Cardiac muscle cell (in vitro differentiated cells and primary cell): Measurements from ENCODE around the gene HPSE2. TPM values are rescaled to one million over a fixed set of nuclear protein-coding genes. Genes with fewer than 3 reads are reported as not detected.

Source experiments
- DNase-seq, 2 donors: peaks; one replicate each; pipeline versions ENCODE4 v3.0.0 to v3.0.0-alpha.2; 2010 to 2017; ENCODE audit warnings: low read depth in 1 of 2, low spot score in 1 of 2
- H3K27ac ChIP-seq: fragments of 200-600 bp; sonication (generic); 2 replicates; pipeline ENCODE4 v1.5.1; 2016
- H3K27me3 ChIP-seq: fragments of 200-600 bp; sonication (generic); 2 replicates; pipeline ENCODE4 v1.6.0; 2016; ENCODE audit warnings: control low read depth
- H3K36me3 ChIP-seq: fragments of 200-600 bp; sonication (generic); 2 replicates; pipeline ENCODE4 v1.5.1; 2016; ENCODE audit warnings: control low read depth
- H3K4me1 ChIP-seq: fragments of 200-600 bp; sonication (generic); 2 replicates; pipeline ENCODE4 v1.8.1; 2017; ENCODE audit warnings: low read depth, mild to moderate bottlenecking, mixed run types
- H3K4me3 ChIP-seq: fragments of 200-600 bp; sonication (generic); 2 replicates; pipeline ENCODE4 v1.5.1; 2016; ENCODE audit warnings: mild to moderate bottlenecking
- H3K9me3 ChIP-seq: fragments of 200-600 bp; sonication (generic); 2 replicates; pipeline ENCODE4 v1.5.1; 2017; ENCODE audit warnings: low read depth, mild to moderate bottlenecking, control low read depth
- CTCF ChIP-seq: IDR thresholded peaks from 2 replicates; pipeline ENCODE4 v1.5.1; 2012; ENCODE audit warnings: low read depth, mild to moderate bottlenecking, low read length
- polyA plus RNA-seq: library from polyadenylated mRNA; unstranded; fragments of >200 nt; fragmentation: Nextera tagmentation; extraction: Ambion mirVana; gene quantifications from 2 replicates; pipeline ENCODE4 v1.2.1, GENCODE V29; 2016
- total RNA-seq: library from RNA; depleted of rRNA; stranded (reverse); fragments of >200 nt; gene quantifications from 2 replicates; pipeline ENCODE4 v1.2.3, GENCODE V29; 2016

HPSE2 gene
- total and polyA plus RNA-seq, 2 experiments from 2014 or later: 0.87 to 6.1 TPM

GRCh38 chr10:98687685-98688084 lies 548.0 kb downstream of the HPSE2 start:
- H3K9me3 ChIP-seq: no peaks in the 10 kb centered on the region
- no peak for TF ChIP-seq CTCF
- H3K4me3 ChIP-seq: no peak overlapping the region
- H3K4me1 ChIP-seq: no peaks in the 10 kb centered on the region
- no peak for DNase-seq
- no peaks in the 10 kb centered on the region for H3K27me3 ChIP-seq
- H3K27ac ChIP-seq: no peak overlapping the region
- no peaks in the 10 kb centered on the region for H3K36me3 ChIP-seq

- no peak overlapping the region for H3K4me3 ChIP-seq
- no peaks in the 10 kb centered on the region for H3K36me3 ChIP-seq
- no peaks in the 10 kb centered on the region for H3K27me3 ChIP-seq
- DNase-seq: no peak
- no peak overlapping the region for H3K27ac ChIP-seq
- no peaks in the 10 kb centered on the region for H3K9me3 ChIP-seq
- no peaks in the 10 kb centered on the region for H3K4me1 ChIP-seq
- TF ChIP-seq CTCF: no peak
These were observed 551.4 kb downstream of the HPSE2 start for GRCh38 chr10:98684019-98684899.

- no peak for DNase-seq
- Histone ChIP-seq H3K27ac (no peak overlapping the region), H3K27me3 (no peaks in the 10 kb centered on the region), H3K4me1 (no peaks in the 10 kb centered on the region), H3K4me3 (no peak overlapping the region), H3K9me3 (no peaks in the 10 kb centered on the region), H3K36me3 (no peaks in the 10 kb centered on the region)
- no peak for TF ChIP-seq CTCF
These were observed 558.8 kb downstream of the HPSE2 start for GRCh38 chr10:98676895-98677294.

- Histone ChIP-seq H3K27ac (no peak overlapping the region), H3K4me3 (no peak overlapping the region), H3K4me1 (no peaks in the 10 kb centered on the region), H3K36me3 (no peaks in the 10 kb centered on the region), H3K27me3 (no peaks in the 10 kb centered on the region), H3K9me3 (no peaks in the 10 kb centered on the region)
- DNase-seq: no peak
- no peak for TF ChIP-seq CTCF
These were observed 559.8 kb downstream of the HPSE2 start for GRCh38 chr10:98675902-98676301.

- Histone ChIP-seq H3K4me1 (no peaks in the 10 kb centered on the region), H3K27me3 (no peaks in the 10 kb centered on the region), H3K9me3 (no peaks in the 10 kb centered on the region), H3K27ac (no peak overlapping the region), H3K36me3 (no peaks in the 10 kb centered on the region), H3K4me3 (no peak overlapping the region)
- TF ChIP-seq CTCF: no peak
- DNase-seq: no peak
These were observed 562.4 kb downstream of the HPSE2 start for GRCh38 chr10:98673171-98673782.
